Common myeloid progenitor, CD34-positive (primary cell): Measurements from ENCODE around the gene TSTD1.

Experiments used
- CTCF ChIA-PET: fragments of 350-600 bp; sonication (Branson Sonifier 250); formaldehyde crosslinking; loops from one replicate; lab custom pipeline; 2021; ENCODE audit warnings: antibody characterized with exemption; lab: Charles Lee
- POLR2A ChIA-PET: fragments of 350-600 bp; sonication (Branson Sonifier 250); formaldehyde crosslinking; loops from one replicate; lab custom pipeline; 2021; ENCODE audit warnings: antibody characterized with exemption; lab: Charles Lee
- DNase-seq, 3 donors: peaks; one replicate each; pipeline versions ENCODE4 v3.0.0 to v3.0.0-alpha.2; 2013
- H3K27ac ChIP-seq, 2 experiments: 1 replicate in 1 of 2; 2 replicates in 1 of 2; pipeline ENCODE4 v1.7.0; 2013; ENCODE audit warnings: inconsistent platforms in 2 of 2, low read length in 2 of 2, mild to moderate bottlenecking in 2 of 2, low read depth in 1 of 2, moderate library complexity in 1 of 2; ENCODE audit not compliant: severe bottlenecking in 2 of 2, insufficient read depth in 1 of 2, poor library complexity in 1 of 2
- H3K27me3 ChIP-seq, 5 experiments: replicated peaks in 2 of 5; 1 replicate in 3 of 5; 2 replicates in 2 of 5; pipeline versions ENCODE4 v1.6.1 to v1.7.0; 2013; ENCODE audit warnings: low read length in 4 of 5, mild to moderate bottlenecking in 2 of 5, moderate library complexity in 2 of 5, inconsistent platforms in 1 of 5; ENCODE audit not compliant: insufficient read depth in 5 of 5, control insufficient read depth in 4 of 5
- H3K36me3 ChIP-seq, 4 experiments: 1 replicate in 2 of 4; 2 replicates in 2 of 4; pipeline versions ENCODE4 v1.6.1 to v1.7.0; 2013; ENCODE audit warnings: low read length in 3 of 4, control low read depth in 1 of 4, mild to moderate bottlenecking in 1 of 4; ENCODE audit not compliant: control insufficient read depth in 4 of 4, insufficient read depth in 4 of 4
- H3K4me1 ChIP-seq, 4 experiments: 1 replicate in 3 of 4; 2 replicates in 1 of 4; pipeline versions ENCODE4 v1.6.1 to v1.7.1; 2013; ENCODE audit warnings: low read length in 3 of 4, mild to moderate bottlenecking in 3 of 4, control low read depth in 1 of 4, inconsistent platforms in 1 of 4, moderate library complexity in 1 of 4; ENCODE audit not compliant: control insufficient read depth in 4 of 4, insufficient read depth in 4 of 4; ENCODE audit errors: control extremely low read depth in 1 of 4
- H3K4me3 ChIP-seq, 7 experiments: 1 replicate in 4 of 7; 2 replicates in 3 of 7; pipeline versions ENCODE4 v1.5.1 to v1.7.0; 2013; ENCODE audit warnings: mild to moderate bottlenecking in 7 of 7, low read length in 6 of 7, moderate library complexity in 6 of 7, inconsistent platforms in 2 of 7, low read depth in 2 of 7, control low read depth in 1 of 7; ENCODE audit not compliant: insufficient read depth in 4 of 7, control insufficient read depth in 1 of 7; ENCODE audit errors: extremely low read depth in 1 of 7
- H3K9me3 ChIP-seq, 5 experiments: 1 replicate in 4 of 5; 2 replicates in 1 of 5; pipeline versions ENCODE4 v1.6.1 to v1.7.1; 2013; ENCODE audit warnings: low read length in 4 of 5, mild to moderate bottlenecking in 2 of 5, inconsistent platforms in 1 of 5, low read depth in 1 of 5, moderate library complexity in 1 of 5; ENCODE audit not compliant: control insufficient read depth in 4 of 5, insufficient read depth in 2 of 5; ENCODE audit errors: control extremely low read depth in 1 of 5
- WGBS: methylation state at CpG from one replicate; pipeline ENCODE4 v1.1.5; 2013; ENCODE audit not compliant: insufficient coverage; 5-methylcytosine and 5-hydroxymethylcytosine counted together

TSTD1 gene

GRCh38 chr1:161047436-161048420 is 9.0 kb upstream of the TSTD1 start:
- Histone ChIP-seq H3K9me3 (no peaks in the 10 kb centered on the region), H3K36me3 (peaks cover 24 to 58% (median 42%) of the 10 kb centered on the region in 4 experiments), H3K4me3 (no peak overlapping the region), H3K27ac (peak overlapping the region in 1 of 2 experiments; percentile 97), H3K4me1 (peaks cover 8 to 31% (median 20%) of the 10 kb centered on the region in 4 experiments), H3K27me3 (no peaks in the 10 kb centered on the region)
- CTCF ChIA-PET = interaction anchor here (1.0 to 11.6 kb wide), 13 partner anchors 8 to 93 kb away, joined by 3 to 166 read pairs (median 5); partner anchors contain the start of genes ARHGAP30, F11R, ITLN2 and KLHDC9
- POLR2A ChIA-PET = interaction anchor here (0.5 to 3.7 kb wide), 3 partner anchors 22 to 38 kb away, joined by 3 to 53 read pairs (median 6); partner anchors contain the start of genes ARHGAP30 and F11R
- 99% methylated on average over 18 of the region's 18 CpGs for WGBS
- no peak for DNase-seq

- peaks cover 8 to 31% (median 20%) of the 10 kb centered on the region in 4 experiments for H3K4me1 ChIP-seq
- DNase-seq = peak in 2 of 3 donors; percentile 42 to 45
- ChIA-PET POLR2A (interaction anchor here (0.5 to 3.7 kb wide), 5 partner anchors 23 to 758 kb away, joined by 3 to 53 read pairs (median 6); partner anchors contain the start of genes ARHGAP30 and F11R), CTCF (interaction anchor here (1.0 to 11.6 kb wide), 14 partner anchors 8 to 101 kb away, joined by 3 to 166 read pairs (median 6); partner anchors contain the start of genes ARHGAP30, KLHDC9, NECTIN4 and TSTD1)
- 75% methylated on average over 1 of the region's 2 CpGs for WGBS
- H3K27ac ChIP-seq = peak overlapping the region; percentile 95 to 97
- H3K27me3 ChIP-seq = no peaks in the 10 kb centered on the region
- peak overlapping the region in 6 of 7 experiments; percentile 87 to 97 (median 92) for H3K4me3 ChIP-seq
- no peaks in the 10 kb centered on the region for H3K9me3 ChIP-seq
- H3K36me3 ChIP-seq = peaks cover 25 to 61% (median 42%) of the 10 kb centered on the region in 4 experiments
Measured at GRCh38 chr1:161046605-161047228, 8.0 kb upstream of the TSTD1 start.

- Histone ChIP-seq H3K27ac (peak within 1 kb of the TSS; percentile 95 to 97), H3K4me1 (peaks cover 8 to 31% (median 20%) of the 10 kb centered on the region in 4 experiments)
- WGBS = 0% methylated on average over 14 of the region's 29 CpGs
Measured at GRCh38 chr1:161045736-161046604, 7.2 kb upstream of the TSTD1 start, which contains the start of gene USF1. TSS of gene USF1 (minus strand) at chr1:161045977. CDS start at chr1:161043275, 2,702 bp downstream.

GRCh38 chr1:161044908-161045735 is 6.4 kb upstream of the TSTD1 start:
- no peaks in the 10 kb centered on the region for H3K27me3 ChIP-seq
- H3K9me3 ChIP-seq = no peaks in the 10 kb centered on the region
- H3K4me3 ChIP-seq = peak overlapping the region; percentile 75 to 97 (median 91)
- H3K27ac ChIP-seq = peak overlapping the region; percentile 95 to 97
- ChIA-PET POLR2A (interaction anchor here (0.5 to 3.7 kb wide), 4 partner anchors 16 to 53 kb away, joined by 3 to 53 read pairs (median 6); partner anchors contain the start of genes ARHGAP30 and KLHDC9), CTCF (interaction anchor here (0.7 to 11.6 kb wide), 11 partner anchors 15 to 337 kb away, joined by 3 to 166 read pairs (median 6); partner anchors contain the start of genes ARHGAP30, F11R and KLHDC9)
- H3K36me3 ChIP-seq = peaks cover 16 to 62% (median 39%) of the 10 kb centered on the region in 4 experiments
- peaks cover 8 to 31% (median 20%) of the 10 kb centered on the region in 4 experiments for H3K4me1 ChIP-seq
- WGBS = under 1% methylated on average over 28 of the region's 48 CpGs
- peak; percentile 87 to 95 (median 92) for DNase-seq

More at GRCh38 chr1:161045736-161046604, 7.2 kb upstream of the TSTD1 start, which contains the start of gene USF1:
- H3K9me3 ChIP-seq = no peaks in the 10 kb centered on the region
- POLR2A ChIA-PET = interaction anchor here (0.5 to 3.7 kb wide), 7 partner anchors 15 to 757 kb away, joined by 3 to 53 read pairs (median 6); partner anchors contain the start of genes ARHGAP30, F11R and KLHDC9
- no peaks in the 10 kb centered on the region for H3K27me3 ChIP-seq
- H3K36me3 ChIP-seq = peaks cover 19 to 60% (median 38%) of the 10 kb centered on the region in 4 experiments
- peak; percentile 97 to 98 (median 98) for DNase-seq
- CTCF ChIA-PET = interaction anchor here (0.7 to 11.6 kb wide), 13 partner anchors 8 to 338 kb away, joined by 3 to 166 read pairs (median 6); partner anchors contain the start of genes ARHGAP30, F11R, KLHDC9 and TSTD1
- peak within 1 kb of the TSS; percentile 75 to 97 (median 91) for H3K4me3 ChIP-seq

- Histone ChIP-seq H3K27me3 (no peaks in the 10 kb centered on the region), H3K4me1 (peaks cover 8 to 34% (median 22%) of the 10 kb centered on the region in 4 experiments), H3K27ac (peak overlapping the region; percentile 95 to 97), H3K36me3 (peaks cover 15 to 62% (median 40%) of the 10 kb centered on the region in 4 experiments), H3K4me3 (peak overlapping the region in 6 of 7 experiments; percentile 87 to 97 (median 92)), H3K9me3 (no peaks in the 10 kb centered on the region)
- peak in 2 of 3 donors; percentile 53 to 65 for DNase-seq
- POLR2A ChIA-PET = interaction anchor here (2.0 to 3.7 kb wide), 2 partner anchors 25 to 47 kb away, joined by 8 to 53 read pairs; partner anchors contain the start of gene ARHGAP30
- CTCF ChIA-PET = interaction anchor here (0.9 to 11.6 kb wide), 7 partner anchors 18 to 103 kb away, joined by 3 to 166 read pairs (median 7); partner anchors contain the start of genes ARHGAP30 and KLHDC9
Measured at GRCh38 chr1:161044535-161044907, 5.8 kb upstream of the TSTD1 start.
